Stimulated activated CD4-positive, alpha-beta T cell treated with anti-CD3 and anti-CD28 coated beads, Interleukin-1b, Interleukin-23, amount 100 ng/mL, for 4 hours (primary cell): ENCODE results near the gene PBXIP1.
A peak's percentile ranks its signal among the peaks of the same experiment; 100 is the strongest.

Source experiments
- DNase-seq, 2 donors: peaks; one replicate each; pipeline ENCODE4 v3.0.0-alpha.2; 2020; ENCODE audit warnings: low read depth in 2 of 2

The PBXIP1 gene

DNA sequence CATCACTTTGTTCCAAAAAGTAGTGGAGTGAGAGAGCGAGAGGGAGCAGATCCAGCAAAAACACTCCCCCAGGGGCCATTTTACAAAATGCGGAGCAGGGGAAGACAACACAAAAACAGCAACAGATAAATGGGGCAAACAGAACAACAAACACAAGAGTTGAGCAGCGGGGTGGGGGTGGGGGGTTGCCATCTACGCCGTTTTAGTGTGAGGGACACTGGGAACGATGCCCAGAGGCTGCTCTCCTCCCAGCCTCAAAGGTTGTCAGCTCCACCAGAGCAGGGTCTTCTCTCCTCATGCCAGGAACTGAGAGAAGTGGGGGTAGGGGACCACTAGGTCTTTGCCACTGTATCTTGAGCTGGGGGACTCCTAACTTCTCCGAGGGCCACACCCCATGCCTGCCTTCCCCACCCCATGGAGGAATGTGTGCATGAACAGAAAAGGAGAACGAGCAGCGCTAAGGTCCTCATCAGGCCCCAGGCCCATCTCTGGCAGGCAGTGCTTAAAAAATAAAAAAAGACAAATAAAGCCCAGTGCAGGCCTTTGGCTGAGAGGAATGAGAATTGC lies 1.3 kb upstream of the PBXIP1 start:
- no peak for DNase-seq

DNA sequence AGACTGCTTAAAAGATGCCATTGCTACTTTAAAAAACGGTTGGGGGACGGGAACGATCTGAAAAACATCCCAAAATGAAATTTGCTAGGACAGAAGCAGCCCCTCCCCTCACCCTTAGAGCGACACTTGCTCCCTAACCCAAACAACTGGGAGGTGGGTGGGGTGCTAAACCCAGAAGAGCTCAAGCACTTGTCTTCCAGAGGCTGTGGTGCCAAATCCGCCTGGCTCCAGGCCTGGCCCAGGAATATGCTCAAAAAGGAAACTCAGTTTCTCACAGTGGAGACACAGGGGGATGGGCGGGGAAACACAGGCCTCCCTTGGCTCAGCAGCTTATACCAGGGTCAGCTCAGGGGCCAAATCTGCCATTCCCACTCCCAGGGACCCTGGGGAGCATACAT lies 644 bp upstream of the PBXIP1 start:
- no peak for DNase-seq

DNA sequence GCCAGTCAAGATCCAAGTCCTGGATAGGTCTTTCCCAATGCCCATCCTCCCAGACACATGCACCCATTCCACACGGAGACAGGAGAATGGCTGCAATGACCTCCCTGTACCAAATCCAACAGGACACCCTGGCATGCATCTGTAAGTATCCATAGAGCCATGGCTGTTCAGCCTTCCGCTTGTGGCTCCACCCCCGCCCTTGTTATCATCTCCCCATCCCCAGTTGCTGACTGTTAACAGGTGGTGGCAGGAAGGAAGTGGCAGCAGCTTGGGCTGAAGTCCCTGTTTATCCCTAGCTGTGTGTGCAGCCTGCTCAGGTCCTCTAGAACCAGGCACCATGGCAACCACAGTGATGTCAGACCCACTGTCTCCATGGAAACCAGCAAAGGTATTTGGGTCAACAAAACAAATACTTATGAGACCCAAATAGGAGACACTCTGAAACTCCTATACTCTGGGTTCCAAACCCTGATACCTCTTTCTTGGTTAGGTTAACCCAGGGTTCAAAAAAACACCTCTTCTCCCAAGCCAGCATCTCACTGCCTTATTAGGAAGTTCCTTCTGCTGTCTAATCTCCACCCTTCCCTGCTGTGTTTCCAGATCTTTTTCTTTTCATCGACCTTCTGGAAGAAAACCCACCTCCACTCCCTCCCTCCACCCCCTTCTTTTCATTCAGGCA lies 721 bp downstream of the PBXIP1 start:
- peak; percentile 26 to 51 for DNase-seq

DNA sequence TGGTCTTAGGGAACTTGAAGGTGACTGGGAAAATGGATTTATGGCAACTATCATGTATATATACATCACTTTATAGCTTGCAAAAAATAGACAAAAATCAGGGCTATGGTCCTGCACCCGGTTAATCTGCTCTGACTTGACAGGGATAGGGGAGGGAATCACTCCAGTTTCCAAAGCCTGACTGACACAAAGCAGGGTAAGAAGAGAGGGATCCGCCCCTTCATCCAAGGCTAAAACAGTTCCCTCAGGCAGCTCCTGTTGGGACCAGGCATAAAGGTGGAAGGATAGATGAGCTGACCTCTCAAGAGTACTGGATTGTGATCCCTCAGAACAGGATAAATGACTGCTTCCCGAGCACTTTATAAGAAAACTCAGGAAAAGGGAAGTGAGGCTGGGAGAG lies 1.4 kb downstream of the PBXIP1 start:
- DNase-seq: no peak

DNA sequence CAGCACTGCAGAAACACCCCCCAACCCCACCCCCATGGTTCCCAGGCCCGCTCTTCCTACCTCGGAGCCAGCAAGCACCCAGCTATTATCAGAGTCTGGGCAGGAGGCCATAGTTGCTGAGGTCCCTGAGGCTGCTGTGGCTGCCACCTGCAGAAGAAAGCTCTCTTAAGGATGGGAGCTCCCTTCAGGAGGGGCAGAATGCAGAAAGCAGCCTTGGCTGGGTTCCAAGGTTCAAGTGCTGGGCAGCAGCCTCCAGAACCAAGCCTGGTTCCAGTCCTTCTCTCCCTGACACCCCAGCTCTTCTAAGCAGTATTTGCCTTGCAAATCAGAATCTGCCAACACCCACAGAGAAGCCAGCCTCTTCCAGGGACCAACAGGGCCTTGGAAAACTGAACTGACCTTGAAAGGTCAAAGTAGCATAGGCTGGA lies 2.3 kb downstream of the PBXIP1 start:
- DNase-seq: no peak

DNA sequence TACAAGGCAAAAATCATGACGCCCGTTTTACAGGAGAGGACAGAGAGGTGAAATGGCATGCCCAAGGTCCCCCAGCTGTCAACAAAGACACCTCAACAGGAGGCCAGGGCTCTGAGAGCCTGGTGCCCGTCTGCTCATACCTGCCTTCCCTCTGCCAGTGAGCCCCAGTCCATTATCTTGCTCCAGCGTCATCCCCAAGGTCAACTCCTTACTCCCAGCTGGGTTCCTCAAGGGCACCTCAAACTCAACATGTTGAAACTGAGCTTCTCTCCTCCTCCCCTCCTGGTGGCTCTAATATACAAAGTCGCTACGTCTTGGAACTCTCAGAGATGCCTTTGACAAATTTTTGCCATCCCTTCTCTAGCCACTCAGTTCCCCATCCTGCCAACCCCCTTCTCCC lies 3.2 kb downstream of the PBXIP1 start:
- DNase-seq: no peak

DNA sequence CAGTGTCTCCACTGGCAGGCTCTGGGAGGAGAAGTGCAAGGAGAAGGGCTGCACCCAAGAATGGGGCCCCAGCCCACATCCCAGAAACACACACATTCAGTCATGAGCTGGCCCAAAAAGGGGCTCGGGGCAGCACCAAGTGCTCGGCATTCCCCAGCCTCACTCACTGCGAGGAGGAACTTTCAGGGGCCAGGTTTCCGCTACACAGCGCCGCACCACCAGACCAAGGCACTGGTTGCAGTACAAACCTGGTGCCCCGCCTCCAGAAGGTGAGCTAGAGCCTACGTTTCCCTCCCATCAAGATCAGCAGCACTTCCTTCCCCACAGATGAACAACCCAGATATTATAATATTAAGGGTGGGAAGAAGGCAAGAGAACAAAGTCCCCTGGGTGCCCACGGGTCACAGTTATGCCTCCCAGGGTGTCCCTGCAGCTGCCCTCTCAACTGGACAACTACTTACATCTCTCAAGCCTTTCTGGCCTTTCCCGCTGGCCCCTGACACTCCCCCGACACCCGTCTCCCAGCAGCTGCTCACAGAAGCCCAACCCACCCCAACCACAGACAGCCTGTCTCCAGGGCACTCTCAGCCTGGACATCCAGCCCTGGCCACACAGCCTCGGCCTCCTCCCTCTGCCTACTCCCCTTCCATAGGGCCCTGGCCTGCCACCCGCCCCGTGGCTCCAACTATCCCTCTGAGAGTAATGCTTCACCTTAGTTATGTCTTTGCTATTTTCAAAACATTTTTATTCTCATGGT lies 3.8 kb downstream of the PBXIP1 start:
- DNase-seq: peak in 1 of 2 donors; percentile 52

DNA sequence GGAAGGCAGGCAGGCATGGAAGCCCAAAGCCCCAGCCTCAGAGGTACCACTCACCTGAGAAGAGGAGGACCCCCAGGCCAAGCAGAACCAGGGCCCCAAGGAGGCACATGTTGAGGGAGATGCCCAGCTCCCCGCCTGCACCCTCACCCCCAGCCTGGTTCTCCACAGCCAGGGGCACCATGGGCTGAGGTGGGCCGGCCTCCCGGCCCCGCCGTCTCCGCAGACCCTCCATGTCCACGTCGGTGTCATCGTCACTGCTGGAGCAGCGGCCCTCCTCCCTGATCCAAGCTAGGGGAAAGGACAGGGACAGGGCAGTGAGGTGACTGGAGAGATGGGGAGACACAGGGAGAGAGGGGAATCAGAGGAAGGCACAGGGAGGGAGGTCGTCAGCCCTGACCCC lies 7.8 kb downstream of the PBXIP1 start:
- DNase-seq: no peak

DNA sequence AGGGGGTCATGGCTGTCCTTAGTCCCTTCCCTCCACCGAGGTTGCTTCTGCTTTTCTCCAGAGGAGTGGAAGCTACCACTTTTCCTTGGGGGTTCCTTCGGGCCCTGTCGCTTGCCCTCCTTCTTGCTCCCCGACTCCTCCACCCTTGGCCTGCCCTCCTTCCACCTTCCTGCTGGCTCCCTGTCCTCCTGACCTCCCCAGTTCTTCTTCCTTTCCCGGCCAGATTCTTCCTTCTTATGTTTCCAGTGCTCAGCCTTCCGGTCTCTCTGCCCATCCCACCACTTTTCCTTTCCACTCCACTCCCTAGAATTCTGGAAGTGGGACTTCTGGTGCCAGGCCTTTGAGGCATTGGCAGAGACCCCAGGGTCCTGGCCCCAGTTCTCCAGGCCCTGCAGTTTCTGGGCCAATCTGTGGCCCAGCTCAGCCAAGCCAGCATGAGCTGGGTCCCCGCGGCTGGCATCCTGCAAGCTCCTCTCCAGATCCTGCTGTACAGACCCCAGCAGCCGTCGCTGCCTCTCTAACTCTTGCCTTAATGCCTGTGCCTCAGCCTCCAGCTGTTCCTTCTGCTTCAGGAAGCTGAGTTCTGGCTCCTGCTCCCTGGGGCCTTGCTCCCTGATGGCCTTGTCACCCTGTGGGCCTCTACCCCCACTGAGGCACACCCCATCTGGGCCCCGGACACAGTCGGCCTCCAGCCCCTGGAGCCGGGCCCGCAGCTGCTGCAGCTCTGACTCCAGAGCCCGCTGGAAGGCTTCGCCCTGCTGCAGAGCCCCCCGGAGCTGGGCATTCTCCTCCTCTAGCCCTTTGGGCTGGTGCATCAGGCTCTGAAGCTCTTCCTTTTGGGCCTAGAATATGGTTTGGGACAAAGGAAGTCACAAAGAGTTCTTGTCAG lies 9.7 kb downstream of the PBXIP1 start:
- DNase-seq: no peak

DNA sequence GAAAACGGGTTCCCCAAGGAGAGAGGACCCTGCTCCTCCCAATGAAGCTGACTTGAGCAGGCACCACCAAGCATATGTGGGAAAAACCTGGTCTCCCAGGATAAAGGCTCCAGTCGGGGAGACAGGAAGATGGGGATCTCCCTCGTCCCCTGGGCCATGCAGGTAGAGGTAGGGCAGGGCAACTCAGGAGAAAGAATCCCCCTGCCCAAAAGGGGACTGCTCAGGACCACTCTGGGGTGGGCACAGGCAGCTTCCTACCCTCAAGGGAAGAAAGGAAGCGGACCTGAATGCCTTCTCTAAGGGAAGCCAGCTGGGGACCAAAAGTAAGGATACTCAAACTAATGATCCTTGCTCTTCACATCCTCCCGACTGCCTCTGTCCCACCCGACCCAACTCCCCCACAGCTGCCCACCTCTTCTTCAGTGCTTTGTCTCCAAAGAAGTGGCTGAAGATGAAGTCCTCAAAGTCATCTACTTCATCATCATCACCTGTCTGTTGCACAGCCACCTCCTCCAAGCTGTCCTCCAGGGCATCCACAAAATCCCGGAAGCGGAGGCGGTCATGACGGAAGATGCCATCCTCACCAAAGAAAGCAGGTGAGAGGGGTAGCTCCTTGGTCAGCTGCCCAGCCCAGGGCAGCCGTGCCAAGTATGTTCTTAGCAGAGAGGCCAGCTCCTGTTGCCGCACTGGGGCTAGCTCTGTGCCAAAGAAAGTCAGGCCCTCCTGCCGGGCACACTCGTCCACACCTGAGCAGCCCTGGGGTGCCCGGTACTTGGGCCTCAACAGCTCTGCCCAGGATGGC lies 10.5 kb downstream of the PBXIP1 start:
- no peak for DNase-seq

DNA sequence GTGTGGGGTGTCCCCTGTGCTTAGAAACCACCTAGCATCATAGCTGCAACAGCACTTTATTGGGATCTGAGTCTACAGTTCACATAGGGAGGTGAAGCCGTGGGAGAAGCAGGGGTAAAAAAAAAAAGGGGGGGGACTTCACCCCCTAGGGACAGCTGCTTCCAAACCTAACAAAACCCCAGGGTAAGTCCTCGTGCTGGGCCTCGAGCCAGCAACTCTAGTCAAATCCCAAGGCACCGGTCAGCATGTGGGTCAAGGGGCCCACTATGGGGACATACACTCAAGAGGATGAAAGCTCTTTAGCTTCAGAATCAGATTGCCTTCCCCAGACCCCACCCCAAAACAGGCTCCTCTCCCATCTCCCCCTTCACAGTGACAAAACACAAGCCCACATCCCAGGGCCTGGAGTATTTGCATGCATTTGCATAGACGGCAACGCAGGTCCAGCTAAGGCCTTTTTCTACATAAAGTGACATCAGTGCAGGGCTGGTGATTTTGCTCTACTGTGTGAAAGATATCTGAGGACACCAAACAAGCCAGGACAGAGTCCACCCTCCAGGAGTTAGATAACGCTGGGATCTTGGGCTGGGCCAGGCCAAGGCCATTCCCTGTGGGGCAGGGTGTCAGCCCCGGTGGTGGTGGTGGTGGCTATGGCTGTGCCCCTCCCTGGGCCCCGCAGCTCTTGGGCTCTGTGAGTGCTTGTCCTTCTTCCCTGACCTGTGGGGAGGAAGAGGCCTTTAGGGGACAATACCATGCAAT lies 11.3 kb downstream of the PBXIP1 start:
- DNase-seq: no peak

DNA sequence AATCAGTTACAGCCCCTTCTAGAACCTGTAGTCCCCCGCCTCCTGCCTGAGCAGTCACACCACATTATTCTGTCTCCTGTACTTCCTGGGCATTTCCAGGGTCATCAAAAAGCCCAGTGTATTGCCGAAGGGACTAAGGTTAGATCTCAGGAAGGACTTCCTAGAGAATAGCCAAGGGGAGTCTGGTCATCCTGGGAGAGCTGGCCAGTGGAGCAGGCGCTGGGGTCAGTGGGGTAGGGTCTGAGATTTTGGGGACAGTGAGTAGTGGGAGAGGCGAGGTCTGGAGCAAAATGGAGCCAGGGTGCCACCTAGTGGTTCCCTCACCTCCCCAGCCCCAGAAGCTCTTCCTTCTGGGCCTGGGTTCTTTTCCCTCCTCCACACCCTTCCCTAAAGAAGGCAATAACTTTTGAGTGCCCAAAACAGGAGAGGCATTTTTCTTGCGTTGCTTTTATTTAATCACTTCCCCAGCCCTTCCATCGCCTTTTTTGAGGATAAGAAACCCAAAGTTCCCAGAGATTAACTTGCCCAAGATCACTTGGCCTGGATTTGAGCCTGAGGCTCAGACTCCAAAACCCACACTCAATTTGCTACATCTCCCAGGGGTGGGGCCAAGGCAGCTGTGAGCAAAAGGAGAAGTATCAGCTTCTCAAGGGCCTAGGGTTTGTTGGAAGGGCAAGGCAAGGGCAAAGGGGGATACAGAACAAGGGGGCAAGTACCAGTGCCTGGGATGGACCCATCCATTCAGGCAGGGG lies 12.1 kb downstream of the PBXIP1 start:
- peak; percentile 27 to 29 for DNase-seq

DNA sequence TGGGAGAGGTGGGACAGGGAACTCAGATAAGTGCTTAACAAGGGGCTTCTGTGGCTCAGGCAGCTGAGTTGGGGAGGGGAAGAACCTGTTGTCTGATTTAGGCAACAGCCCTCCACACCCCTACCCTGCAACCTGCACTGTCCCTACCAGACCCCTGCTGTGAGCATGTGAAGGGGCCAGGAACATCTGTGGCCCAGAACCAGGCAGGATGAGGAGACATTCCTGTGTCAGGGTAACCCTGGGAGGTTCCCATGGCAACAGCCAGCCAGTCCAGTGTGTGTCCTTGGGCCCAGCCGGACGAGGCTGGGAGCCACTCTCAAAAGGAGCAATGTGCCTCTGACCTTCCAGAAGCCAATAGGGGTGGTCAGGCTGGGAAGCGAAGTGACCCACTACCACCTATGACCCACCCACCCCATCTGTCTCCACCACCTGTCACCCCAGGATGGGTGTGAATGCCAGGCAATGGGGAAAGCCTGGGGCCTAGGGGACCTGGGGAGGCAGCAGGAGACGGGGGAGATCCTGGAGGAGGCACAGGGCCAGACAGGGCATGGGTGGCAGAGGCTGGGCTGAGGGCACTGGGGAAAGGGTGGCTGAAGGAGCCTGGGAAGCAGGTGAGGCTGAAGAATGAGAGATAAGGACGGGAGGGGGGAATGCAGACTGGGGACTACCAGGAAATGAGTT lies 14.4 kb downstream of the PBXIP1 start:
- no peak for DNase-seq

DNA sequence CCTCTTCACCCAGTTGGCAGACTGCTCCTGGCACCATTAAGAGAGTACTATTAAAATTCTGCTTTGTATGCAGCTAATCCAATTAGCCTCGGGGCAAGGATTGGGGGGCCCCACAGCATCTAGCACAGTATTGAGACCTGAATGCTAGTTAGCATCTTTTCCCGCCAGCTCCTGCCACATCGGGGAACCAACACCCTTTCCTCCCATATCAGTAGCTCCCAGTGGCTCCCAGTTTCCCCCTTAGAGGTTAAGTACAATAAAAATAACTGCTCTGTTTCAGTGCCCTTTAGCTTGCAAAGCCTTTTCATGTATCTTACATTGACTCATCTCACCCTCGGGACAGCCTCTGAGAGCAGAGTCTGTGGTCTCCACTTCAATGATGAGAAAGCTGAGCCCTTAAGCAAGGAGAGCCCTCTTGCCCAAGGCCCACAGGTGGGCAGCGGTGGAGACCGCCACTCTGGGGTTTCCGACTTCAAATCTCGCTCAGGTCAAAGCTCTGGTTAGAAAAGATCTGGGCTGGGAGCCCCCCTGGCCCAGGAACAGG lies 15.2 kb downstream of the PBXIP1 start:
- no peak for DNase-seq

DNA sequence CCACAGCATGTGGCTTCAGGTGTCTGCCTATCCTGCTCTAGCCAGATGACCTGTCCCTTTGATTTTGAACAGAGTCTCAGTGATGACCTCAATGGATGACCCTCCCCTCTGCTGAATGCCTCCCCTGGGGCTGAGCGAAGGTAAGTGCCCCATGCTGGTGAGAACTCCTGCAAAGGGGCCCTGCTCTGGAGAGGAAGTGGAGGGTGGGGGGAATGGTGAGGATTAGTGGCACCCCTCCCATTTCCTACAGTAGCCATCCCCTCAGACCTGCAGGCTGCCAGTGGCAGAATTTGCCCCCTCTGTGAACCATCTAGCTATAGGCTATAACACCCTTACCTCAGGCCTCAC lies 15.7 kb downstream of the PBXIP1 start:
- no peak for DNase-seq

DNA sequence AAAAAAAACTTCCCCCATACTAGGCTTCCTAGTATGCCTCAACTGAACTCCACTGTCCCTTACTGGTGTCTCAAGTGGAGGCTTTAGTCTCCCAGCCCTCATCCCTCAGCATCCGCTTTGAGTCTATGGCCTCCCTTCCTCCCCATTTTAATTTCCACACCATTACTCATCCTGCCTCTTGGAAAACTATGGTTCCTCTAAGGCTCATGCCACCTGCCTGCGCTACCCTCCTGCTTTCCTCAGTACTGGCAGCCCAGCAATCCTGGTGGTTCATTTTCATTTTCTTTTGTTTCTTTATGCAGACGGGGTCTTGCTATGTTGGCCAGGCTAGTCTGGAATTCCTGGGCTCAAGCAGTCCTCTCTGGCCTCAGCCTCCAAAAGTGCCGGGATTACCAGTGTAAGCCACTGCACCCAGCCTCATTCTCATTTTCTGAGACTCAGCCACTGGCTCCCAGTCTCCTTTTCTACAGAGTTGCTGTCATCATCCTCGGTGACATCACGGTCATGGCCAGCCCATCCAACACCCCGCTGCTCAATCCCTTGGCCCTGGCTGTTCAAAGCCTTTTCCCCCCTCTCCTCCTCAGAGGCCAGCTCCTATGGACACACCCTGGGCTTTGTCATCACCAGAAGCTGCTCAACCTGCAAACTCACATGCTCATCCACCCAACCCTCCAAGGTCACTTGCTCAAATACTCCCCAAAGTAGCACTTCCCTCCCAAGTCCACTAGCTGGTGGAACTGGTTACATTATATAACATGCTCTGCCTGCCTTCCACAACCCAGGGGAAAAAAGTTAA lies 17.1 kb downstream of the PBXIP1 start:
- DNase-seq: no peak

DNA sequence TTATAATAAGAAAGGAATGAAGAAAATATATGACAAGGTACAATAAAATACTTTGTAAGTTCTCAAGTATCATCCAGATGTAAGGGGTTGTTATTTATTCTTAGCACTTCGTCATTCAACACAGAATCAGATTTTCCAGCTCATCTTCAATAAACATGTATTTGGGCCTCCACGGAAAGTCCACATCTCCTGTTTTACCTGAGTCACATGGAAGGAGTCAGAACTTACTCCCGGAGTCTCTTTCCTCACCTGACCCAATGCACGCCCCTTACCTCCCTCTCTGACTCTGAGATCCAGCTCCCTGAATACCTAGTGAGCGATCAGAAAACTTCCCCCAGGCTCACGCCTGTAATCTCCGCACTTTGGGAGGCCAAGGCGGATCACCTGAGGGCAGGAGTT lies 17.9 kb downstream of the PBXIP1 start:
- no peak for DNase-seq
